ENCODE data around the gene NCKAP5. TPM values are rescaled to one million over a fixed set of nuclear protein-coding genes. Genes with fewer than 3 reads are reported as not detected.

The NCKAP5 gene
- total and polyA plus RNA-seq, 10 donors, result 0.39 to 6.0 (median 3.3) TPM

DNA sequence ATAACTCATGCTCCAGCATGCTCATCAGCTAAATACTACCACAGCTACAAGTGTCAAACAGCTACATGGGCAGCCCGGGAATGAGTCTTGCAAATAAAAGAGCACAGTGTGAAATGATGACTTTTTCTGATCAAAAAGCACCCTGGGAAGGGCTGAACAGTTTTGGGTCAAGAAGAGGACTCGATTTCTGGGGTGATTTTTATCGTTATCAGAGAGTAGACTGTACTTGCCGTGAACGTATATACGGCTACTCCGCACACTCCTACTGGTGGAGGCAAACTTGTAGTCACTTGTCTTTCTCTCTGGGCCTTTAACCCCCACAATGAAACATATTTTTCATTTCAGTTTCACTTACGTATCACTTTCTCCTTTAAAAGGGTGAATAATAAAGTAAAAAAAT is 54.4 kb downstream of the NCKAP5 start:
- no peaks in the 10 kb centered on the region for H3K9me3 ChIP-seq
- no peaks in the 10 kb centered on the region for H3K36me3 ChIP-seq
- 82 to 92% (median 89%) methylated on average over 8 of the region's 8 CpGs for WGBS, 5 donors
- TF ChIP-seq POLR2AphosphoS5 (IDR thresholded peaks at IDR 0.05), result no peak
- no peak for TF ChIP-seq CTCF (IDR thresholded peaks at IDR 0.05 in 8 of 11, conservative IDR thresholded peaks at IDR 0.05 in 3 of 11)
- TF ChIP-seq POLR2A (IDR thresholded peaks at IDR 0.05), result no peak
- H3K27ac ChIP-seq, result no peak overlapping the region
- H3K4me3 ChIP-seq, result no peak overlapping the region
- no peaks in the 10 kb centered on the region for H3K27me3 ChIP-seq (replicated peaks in 1 of 7)
- H3K4me1 ChIP-seq, result no peaks in the 10 kb centered on the region
- intact Hi-C loops (cut with DNase I; ENCODE audit: low total_unique reads), result no loop called here
- DNase-seq, result no peak

DNA sequence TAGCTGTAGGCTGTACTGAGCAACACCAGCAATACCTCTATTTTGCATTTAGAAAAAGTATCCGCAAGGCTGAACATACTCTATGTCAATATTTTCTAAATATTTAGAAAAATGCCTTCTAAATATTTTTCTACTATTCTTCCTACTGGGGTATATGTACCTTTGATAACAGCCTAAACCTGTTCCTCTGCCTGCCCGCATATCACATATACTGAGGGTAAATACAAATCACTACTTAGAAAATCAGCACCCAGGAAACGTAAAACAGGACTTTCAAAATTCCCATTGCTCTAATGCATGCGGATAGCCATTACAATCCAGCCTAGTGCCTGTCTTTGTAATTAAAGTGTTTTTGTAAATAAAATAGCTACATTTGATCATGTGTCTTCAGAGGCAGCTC is 56.1 kb downstream of the NCKAP5 start:
- intact Hi-C loops (cut with DNase I; ENCODE audit: low total_unique reads), result no loop called here
- no peaks in the 10 kb centered on the region for H3K36me3 ChIP-seq
- no peaks in the 10 kb centered on the region for H3K9me3 ChIP-seq
- no peaks in the 10 kb centered on the region for H3K27me3 ChIP-seq (replicated peaks in 1 of 7)
- H3K27ac ChIP-seq, result no peak overlapping the region
- 88 to 95% (median 92%) methylated on average over 4 of the region's 4 CpGs for WGBS, 5 donors
- no peaks in the 10 kb centered on the region for H3K4me1 ChIP-seq
- no peak for TF ChIP-seq POLR2A (IDR thresholded peaks at IDR 0.05)
- no peak for TF ChIP-seq CTCF (IDR thresholded peaks at IDR 0.05 in 8 of 11, conservative IDR thresholded peaks at IDR 0.05 in 3 of 11)
- TF ChIP-seq POLR2AphosphoS5 (IDR thresholded peaks at IDR 0.05), result no peak
- no peak overlapping the region for H3K4me3 ChIP-seq
- DNase-seq, result no peak

DNA sequence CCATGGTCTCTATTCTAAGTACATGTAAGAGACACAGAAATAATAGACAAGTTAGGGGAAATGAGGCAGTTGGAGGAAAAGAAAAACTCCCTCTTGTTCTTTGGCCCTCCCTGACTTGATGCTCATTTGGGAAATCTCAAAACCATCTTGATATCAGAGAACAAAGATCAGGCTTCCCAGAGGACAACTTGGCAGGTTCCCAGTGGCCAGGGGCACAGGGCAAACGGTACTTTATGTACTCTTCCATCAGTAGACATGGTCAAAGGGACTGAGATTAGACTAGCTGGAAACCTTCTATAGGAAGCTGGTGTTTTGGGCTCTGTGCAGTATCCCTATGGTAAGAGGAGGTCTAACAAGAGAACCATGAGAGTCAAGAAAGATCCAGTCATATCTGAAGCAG is 56.6 kb downstream of the NCKAP5 start:
- H3K36me3 ChIP-seq, result no peaks in the 10 kb centered on the region
- no peak overlapping the region for H3K4me3 ChIP-seq
- intact Hi-C loops (cut with DNase I; ENCODE audit: low total_unique reads), result no loop called here
- H3K27me3 ChIP-seq (replicated peaks in 1 of 7), result no peaks in the 10 kb centered on the region
- H3K9me3 ChIP-seq, result no peaks in the 10 kb centered on the region
- TF ChIP-seq POLR2A (IDR thresholded peaks at IDR 0.05), result no peak
- no peak for TF ChIP-seq POLR2AphosphoS5 (IDR thresholded peaks at IDR 0.05)
- TF ChIP-seq CTCF (IDR thresholded peaks at IDR 0.05 in 8 of 11, conservative IDR thresholded peaks at IDR 0.05 in 3 of 11), result no peak
- no peaks in the 10 kb centered on the region for H3K4me1 ChIP-seq
- no peak overlapping the region for H3K27ac ChIP-seq
- DNase-seq, result no peak
- 0 to 53% (median 23%) methylated on average over 1 of the region's 1 CpG for WGBS, 5 donors

GRCh38 chr2:133509777-133510176 is 58.5 kb downstream of the NCKAP5 start:
- intact Hi-C loops (cut with DNase I; ENCODE audit: low total_unique reads), result no loop called here
- 79 to 89% (median 83%) methylated on average over 6 of the region's 6 CpGs for WGBS, 5 donors

More at GRCh38 chr2:133509777-133510176, 58.5 kb downstream of the NCKAP5 start:
- Histone ChIP-seq H3K9me3 (no peaks in the 10 kb centered on the region), H3K27me3 (replicated peaks in 1 of 7) (no peaks in the 10 kb centered on the region), H3K4me1 (no peaks in the 10 kb centered on the region), H3K4me3 (no peak overlapping the region), H3K27ac (no peak overlapping the region), H3K36me3 (no peaks in the 10 kb centered on the region)
- TF ChIP-seq POLR2A (IDR thresholded peaks at IDR 0.05) (no peak), POLR2AphosphoS5 (IDR thresholded peaks at IDR 0.05) (no peak), CTCF (IDR thresholded peaks at IDR 0.05 in 8 of 11, conservative IDR thresholded peaks at IDR 0.05 in 3 of 11) (no peak)
- no peak for DNase-seq

Data from spleen (tissue), 11 donors.